AG09319 (cell line): ENCODE measurements around the gene HKDC1.

Source experiments
- DNase-seq: peaks from one replicate; pipeline ENCODE4 v3.0.0-alpha.2; 2010; ENCODE audit warnings: low read depth; ENCODE audit errors: extremely low read depth
- TF ChIP-seq, protein P1 (sequence below): IDR thresholded peaks from 2 replicates; pipeline ENCODE4 v1.5.1; 2011; ENCODE audit warnings: low read depth, mild to moderate bottlenecking, inconsistent platforms, low read length, moderate library complexity

The HKDC1 gene

DNA sequence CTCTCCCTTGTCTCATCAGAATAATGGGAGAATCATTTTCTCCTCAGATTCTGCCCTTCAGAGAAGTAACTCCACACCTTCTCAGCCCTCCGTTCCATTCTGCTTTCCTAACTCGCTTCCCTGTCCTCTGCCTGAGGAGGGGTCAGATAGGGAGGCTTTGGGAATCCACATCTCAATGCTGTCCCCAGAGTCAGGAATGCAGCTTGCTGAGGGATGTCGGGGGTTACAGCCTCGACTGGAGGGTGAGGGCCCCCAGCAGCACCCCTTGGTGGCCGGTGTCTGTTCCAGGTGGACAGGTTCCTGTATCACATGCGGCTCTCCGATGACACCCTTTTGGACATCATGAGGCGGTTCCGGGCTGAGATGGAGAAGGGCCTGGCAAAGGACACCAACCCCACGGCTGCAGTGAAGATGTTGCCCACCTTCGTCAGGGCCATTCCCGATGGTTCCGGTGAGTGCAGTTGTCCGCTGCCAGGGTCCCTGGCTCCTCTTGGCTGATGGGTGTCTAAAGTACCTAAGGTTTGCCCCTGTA is 6.9 kb downstream of the HKDC1 start:
- DNase-seq = no peak
- TF ChIP-seq, protein P1, sequence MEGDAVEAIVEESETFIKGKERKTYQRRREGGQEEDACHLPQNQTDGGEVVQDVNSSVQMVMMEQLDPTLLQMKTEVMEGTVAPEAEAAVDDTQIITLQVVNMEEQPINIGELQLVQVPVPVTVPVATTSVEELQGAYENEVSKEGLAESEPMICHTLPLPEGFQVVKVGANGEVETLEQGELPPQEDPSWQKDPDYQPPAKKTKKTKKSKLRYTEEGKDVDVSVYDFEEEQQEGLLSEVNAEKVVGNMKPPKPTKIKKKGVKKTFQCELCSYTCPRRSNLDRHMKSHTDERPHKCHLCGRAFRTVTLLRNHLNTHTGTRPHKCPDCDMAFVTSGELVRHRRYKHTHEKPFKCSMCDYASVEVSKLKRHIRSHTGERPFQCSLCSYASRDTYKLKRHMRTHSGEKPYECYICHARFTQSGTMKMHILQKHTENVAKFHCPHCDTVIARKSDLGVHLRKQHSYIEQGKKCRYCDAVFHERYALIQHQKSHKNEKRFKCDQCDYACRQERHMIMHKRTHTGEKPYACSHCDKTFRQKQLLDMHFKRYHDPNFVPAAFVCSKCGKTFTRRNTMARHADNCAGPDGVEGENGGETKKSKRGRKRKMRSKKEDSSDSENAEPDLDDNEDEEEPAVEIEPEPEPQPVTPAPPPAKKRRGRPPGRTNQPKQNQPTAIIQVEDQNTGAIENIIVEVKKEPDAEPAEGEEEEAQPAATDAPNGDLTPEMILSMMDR = no peak

DNA sequence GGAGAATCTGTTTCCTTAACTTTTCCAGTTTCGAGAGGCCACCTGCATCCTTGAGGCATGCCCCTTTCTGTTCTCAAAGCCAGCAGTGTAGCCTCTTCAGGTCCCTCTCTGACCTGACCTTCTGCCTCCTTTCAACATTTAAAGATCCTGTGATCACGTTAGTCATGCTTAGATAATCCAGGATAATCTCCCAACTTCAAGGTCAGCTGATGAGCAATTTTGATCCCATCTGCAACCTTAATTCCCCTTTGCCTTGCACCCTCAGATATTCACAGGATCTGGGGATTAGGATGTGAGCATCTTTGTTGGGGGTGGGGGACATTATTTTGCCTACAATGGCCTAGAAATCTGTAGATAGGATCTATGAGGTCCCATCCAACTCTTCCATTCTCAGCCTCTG is 8.0 kb downstream of the HKDC1 start:
- TF ChIP-seq, protein P1 = no peak
- DNase-seq = no peak

DNA sequence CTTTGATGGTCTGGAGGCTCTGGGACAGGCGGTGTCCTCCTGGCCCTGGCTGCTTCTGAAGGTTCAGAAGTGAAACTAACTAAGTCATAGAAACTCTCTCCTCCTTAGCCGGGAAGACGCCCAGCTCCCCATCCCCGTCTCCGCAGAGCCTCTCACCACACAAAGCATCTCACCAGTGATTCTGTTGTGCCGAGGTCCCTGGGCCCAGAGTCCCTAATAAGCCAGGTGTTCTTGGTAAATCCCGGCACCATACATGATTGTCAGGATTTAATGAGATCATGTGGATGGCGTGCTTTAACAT is 9.4 kb downstream of the HKDC1 start:
- TF ChIP-seq, protein P1 = no peak
- DNase-seq = no peak

DNA sequence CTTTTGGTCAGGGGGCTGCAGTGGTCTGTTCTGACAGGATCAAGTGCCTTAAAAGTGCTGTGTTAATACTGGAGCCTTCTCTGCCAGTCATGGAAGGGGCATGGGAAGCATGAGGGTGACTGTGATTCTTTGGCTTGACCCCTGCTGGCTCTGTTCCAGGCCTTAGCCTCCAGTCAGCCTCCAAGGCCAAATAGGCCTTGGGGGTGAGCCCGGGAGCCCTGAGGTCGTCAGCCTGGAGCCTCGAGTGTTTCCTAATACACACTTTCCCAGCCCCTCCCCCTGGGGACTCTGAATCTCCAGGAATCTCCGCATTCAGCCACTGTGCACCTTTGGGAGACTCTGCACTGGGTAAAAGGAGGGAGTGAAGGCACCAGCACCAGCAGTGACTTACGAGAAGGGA is 10.0 kb downstream of the HKDC1 start:
- no peak for DNase-seq
- TF ChIP-seq, protein P1 = no peak

DNA sequence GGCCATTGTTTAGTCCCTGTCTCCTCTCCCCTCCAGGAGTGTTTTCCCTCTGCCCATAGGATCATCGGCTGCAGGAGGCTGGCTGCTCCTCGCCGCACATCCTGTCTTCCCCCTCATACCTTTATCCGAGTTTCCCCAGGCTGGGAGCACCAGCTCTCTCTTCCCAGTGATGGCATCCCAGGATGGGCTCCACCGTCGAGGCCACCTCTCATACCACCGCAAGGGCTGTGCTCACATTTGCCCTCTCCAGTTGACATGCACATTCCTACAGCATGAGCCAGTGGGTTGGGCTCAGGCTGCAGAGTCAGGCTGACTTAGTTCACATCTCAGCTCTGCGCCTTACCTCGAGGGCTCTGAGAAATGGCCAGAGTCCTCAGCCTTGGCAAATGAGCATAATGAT is 12.1 kb downstream of the HKDC1 start:
- TF ChIP-seq, protein P1 = no peak
- peak; percentile 37 for DNase-seq

DNA sequence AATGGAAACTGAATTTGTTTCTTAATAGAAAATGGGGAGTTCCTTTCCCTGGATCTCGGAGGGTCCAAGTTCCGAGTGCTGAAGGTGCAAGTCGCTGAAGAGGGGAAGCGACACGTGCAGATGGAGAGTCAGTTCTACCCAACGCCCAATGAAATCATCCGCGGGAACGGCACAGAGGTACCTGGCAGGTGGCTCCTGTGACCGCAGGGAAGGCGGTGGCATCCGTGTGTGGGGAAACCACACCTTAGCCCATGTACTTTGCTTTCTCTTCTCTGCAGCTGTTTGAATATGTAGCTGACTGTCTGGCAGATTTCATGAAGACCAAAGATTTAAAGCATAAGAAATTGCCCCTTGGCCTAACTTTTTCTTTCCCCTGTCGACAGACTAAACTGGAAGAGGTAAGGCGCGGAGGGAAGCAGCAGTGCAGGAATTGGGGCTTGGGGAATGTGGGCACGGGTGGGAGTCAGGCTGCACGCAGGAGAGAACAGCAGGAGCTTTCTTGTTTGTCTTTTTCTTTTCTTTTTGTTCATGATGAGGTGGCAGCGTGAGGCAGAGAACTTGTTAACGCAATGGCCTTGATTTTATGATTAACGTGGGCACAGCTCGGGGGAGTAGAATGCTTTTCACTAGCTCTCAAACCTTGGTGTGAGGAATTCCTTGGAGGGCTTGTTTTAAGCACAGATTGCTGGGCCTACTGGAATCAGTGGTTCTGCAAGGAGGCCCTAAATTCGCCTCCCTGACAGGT is 12.8 kb downstream of the HKDC1 start:
- DNase-seq = no peak
- TF ChIP-seq, protein P1 = no peak

DNA sequence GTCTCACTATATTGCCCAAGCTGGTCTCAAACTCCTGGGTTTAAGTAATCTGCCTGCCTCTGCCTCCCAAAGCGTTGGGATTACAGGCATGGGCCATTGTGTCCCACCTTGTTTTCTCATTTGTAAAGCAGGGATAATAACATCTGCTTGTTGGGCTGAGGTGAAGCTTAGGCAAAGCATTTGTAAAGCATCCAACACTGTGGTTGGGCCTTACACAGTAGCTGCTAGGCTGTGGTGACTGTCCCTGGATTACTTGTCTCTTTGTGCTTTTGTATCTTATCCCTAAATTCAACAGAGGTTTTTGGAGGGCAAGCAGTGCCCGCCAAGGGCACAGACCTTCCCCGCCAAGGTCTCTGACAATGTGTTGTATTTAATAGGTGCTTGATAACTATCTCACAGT is 14.3 kb downstream of the HKDC1 start:
- DNase-seq = no peak
- TF ChIP-seq, protein P1 = no peak
